AG04449 (cell line): ENCODE measurements around the gene ENTPD8.

Experiments used
- CTCF ChIA-PET: fragments of 350-600 bp; formaldehyde crosslinking; extraction: SDS; loops from one replicate; lab custom pipeline; 2021; ENCODE audit warnings: antibody characterized with exemption; lab: Yijun Ruan, JAX
- POLR2A ChIA-PET: fragments of 400-600, 350-600 bp; formaldehyde crosslinking; extraction: SDS; loops from one replicate; lab custom pipeline; 2020; ENCODE audit warnings: antibody characterized with exemption, inconsistent platforms; lab: Yijun Ruan, JAX
- DNase-seq: peaks from one replicate; pipeline ENCODE4 v3.0.0-alpha.2; 2010; ENCODE audit warnings: low read depth, low spot score
- H3K4me3 ChIP-seq: 2 replicates; pipeline ENCODE4 v1.5.1; 2011; ENCODE audit warnings: low read depth, mild to moderate bottlenecking, control low read depth, low read length
- CTCF ChIP-seq: IDR thresholded peaks from one replicate; pipeline ENCODE4 v1.5.1; 2011; ENCODE audit warnings: mild to moderate bottlenecking, moderate library complexity, low read length, control low read depth, inconsistent platforms; ENCODE audit not compliant: insufficient read depth; ENCODE audit errors: missing control alignments

ENTPD8 gene

DNA sequence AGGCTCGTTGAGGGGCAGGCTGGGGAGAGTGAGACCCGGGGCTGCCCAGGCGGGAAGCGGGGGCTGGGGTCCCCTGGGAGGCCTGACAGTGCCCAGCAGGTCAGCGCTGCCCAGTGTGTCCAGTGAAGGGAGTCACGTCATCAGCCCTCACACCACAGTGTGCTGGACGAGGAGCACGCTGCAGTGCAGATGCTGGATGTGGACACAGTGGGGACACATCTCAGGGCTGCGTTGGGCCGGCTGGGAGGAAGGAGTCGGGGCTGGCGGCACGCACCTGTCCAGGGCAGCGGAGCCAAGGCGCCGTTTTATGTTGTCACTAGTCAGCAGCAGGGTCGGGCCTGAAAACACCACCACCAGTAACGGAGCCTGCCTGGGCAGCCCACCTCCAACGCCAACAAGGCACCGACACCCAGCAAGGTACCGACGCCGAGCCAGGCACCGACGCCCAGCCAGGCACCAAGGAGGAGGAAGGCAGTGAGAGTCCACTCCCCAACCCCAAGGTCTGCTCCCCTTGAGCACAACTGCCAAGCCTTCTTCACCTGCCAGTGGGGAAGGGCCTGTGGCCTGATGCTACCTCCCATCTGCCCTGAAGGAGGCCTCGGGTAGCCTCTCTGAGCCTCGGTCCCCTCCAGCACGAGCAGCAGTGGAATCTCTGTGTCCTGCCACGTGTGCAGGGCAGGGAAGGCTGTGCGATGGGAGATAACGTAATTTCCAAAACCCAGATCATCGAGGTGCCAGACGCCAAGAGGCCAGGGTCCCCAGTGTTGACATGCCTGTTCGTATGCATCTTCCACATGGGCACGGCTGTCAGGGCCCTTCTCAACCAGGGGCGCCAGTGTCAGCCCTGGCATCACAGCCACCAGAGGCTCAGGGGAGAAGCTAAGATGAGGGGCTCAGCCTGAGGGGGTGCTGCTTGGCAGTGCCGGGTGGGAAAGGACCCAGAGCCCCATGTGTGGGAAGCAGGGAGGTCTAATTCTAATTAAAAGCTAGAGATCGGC is 39.8 kb upstream of the ENTPD8 start:
- H3K4me3 ChIP-seq: no peak overlapping the region
- ChIA-PET CTCF (no interaction called here), POLR2A (no interaction called here)
- TF ChIP-seq CTCF: no peak
- no peak for DNase-seq

GRCh38 chr9:137479892-137480685 is 38.9 kb upstream of the ENTPD8 start:
- CTCF ChIA-PET: interaction anchor here (1.0 to 1.3 kb wide), 2 partner anchors 10 to 35 kb away, joined by 3 to 6 read pairs; no protein-coding TSS in a partner anchor
- TF ChIP-seq CTCF: no peak
- no peak overlapping the region for H3K4me3 ChIP-seq
- POLR2A ChIA-PET: interaction anchor here (1.1 kb wide), 1 partner anchor 10 kb away, joined by 3 read pairs; no protein-coding TSS in a partner anchor
- DNase-seq: no peak

GRCh38 chr9:137478962-137479861 is 38.1 kb upstream of the ENTPD8 start:
- DNase-seq: no peak
- H3K4me3 ChIP-seq: no peak overlapping the region; the same call in 1 of the 2 replicates
- TF ChIP-seq CTCF: no peak
- POLR2A ChIA-PET: interaction anchor here (1.1 kb wide), 1 partner anchor 9 kb away, joined by 3 read pairs; no protein-coding TSS in a partner anchor
- CTCF ChIA-PET: interaction anchor here (0.6 to 1.3 kb wide), 5 partner anchors 11 to 56 kb away, joined by 3 to 6 read pairs (median 3); partner anchors contain the start of genes EXD3 and NOXA1

DNA sequence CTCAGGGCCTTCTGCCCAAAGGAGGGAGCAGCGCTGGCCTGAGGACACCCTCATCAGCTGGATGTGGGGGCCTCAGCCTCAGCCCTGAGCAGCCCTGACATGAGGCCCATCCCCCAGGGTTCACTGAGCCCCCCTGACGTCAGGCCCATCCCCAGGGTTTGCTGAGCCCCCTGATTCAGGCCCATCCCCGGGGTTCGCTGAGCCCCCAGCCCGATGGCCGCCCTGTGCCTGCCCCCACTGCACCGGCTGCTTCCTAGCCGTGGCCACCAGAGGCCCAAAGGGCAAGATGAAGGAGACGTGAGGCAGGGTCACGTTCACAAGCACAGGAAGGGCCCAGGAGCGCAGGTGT is 37.4 kb upstream of the ENTPD8 start:
- DNase-seq: no peak
- ChIA-PET POLR2A (interaction anchor here (1.1 kb wide), 1 partner anchor 8 kb away, joined by 3 read pairs; no protein-coding TSS in a partner anchor), CTCF (interaction anchor here (1.0 to 1.3 kb wide), 2 partner anchors 34 to 53 kb away, joined by 3 to 6 read pairs; no protein-coding TSS in a partner anchor)
- no peak overlapping the region for H3K4me3 ChIP-seq
- no peak for TF ChIP-seq CTCF

DNA sequence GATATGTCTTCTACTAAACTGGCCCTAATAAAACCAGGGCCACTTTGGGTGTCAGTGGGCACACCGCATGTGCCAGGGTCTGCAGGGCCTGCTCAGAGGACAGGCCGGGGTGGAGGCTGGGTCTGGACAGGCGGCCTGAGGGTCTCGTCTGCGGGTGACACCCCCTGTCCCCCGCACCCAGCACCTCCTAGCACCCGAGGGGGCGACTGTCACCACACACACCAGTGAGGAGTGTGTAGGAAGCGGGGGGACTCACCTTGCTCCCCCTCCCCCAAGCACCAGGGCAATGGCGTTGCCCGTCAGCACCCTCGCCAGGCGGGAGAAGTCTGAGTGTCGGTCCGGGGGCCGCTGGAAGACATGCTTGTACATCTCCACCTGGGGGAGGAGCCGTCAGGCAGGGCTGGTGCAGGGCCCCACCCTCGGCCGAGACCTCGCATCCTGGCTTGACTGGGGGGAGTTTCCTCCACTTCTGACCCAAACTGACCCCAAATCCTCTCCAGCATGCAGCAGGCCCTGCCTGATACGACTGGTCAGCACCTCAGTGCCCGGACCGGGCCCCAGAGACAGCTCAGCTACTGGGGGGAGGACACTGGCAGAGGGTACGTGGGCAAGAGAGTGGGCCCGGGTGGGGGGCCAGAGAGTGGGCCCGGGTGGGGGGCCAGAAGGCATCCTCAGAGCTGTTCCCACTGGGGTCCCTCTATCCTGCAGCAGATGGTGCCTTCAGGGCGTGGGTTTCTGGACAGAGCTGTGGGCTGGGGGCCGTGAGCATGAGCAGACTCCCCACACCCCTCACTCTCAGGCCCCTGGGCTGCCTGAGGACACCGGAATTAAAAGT is 36.8 kb upstream of the ENTPD8 start:
- TF ChIP-seq CTCF: no peak
- POLR2A ChIA-PET: no interaction called here
- no peak overlapping the region for H3K4me3 ChIP-seq
- CTCF ChIA-PET: no interaction called here
- no peak for DNase-seq
